Activated T-cell treated with anti-CD3 and anti-CD28 coated beads, Interleukin-2, amount 50 U/mL, for 1 hour (primary cell): Measurements from ENCODE around the gene NOL3.

Experiments used
- DNase-seq: peaks from one replicate; pipeline ENCODE4 v3.0.0-alpha.2; 2020

The NOL3 gene

GRCh38 chr16:67207249-67208091 is 37.1 kb downstream of the NOL3 start:
- DNase-seq = no peak

GRCh38 chr16:67208154-67208896 is 38.0 kb downstream of the NOL3 start:
- DNase-seq = no peak

GRCh38 chr16:67209565-67209964 is 39.2 kb downstream of the NOL3 start:
- no peak for DNase-seq

- DNase-seq = no peak
These were observed 40.0 kb downstream of the NOL3 start for GRCh38 chr16:67210069-67210937.

- no peak for DNase-seq
These were observed 41.3 kb downstream of the NOL3 start for GRCh38 chr16:67211674-67212073.

- no peak for DNase-seq
These were observed 42.4 kb downstream of the NOL3 start for GRCh38 chr16:67212766-67213165.

GRCh38 chr16:67213197-67214019 is 43.1 kb downstream of the NOL3 start:
- no peak for DNase-seq

GRCh38 chr16:67215706-67216105 is 45.4 kb downstream of the NOL3 start:
- DNase-seq = no peak

- DNase-seq = no peak
These were observed 46.5 kb downstream of the NOL3 start for GRCh38 chr16:67216612-67217490.

- no peak for DNase-seq
These were observed 53.7 kb downstream of the NOL3 start for GRCh38 chr16:67223992-67224391.
